OCI-LY3 (cell line): ENCODE data around the gene PRSS50.
"Not testable (repeated sequence)": the region's sequence is repeated elsewhere in the genome, so short reads cannot be mapped to it uniquely, and the experiment has no call there.

Source experiments
- H2AFZ ChIP-seq: fragments of 200-600, 300-600 bp; shearing (Covaris generic); 2 replicates; pipeline ENCODE4 v1.6.0; 2014; ENCODE audit warnings: antibody characterized with exemption, low read depth, low read length
- H3K27ac ChIP-seq: fragments of 200-600, 300-600 bp; sonication (generic); 2 replicates; pipeline ENCODE4 v1.5.1; 2014; ENCODE audit warnings: mild to moderate bottlenecking, low read length, moderate library complexity, mixed read lengths
- H3K27me3 ChIP-seq: fragments of 200-600, 300-600 bp; sonication (generic); 2 replicates; pipeline ENCODE4 v1.6.1; 2014; ENCODE audit warnings: low read depth, low read length, mixed read lengths
- H3K36me3 ChIP-seq: fragments of 200-600, 300-600 bp; sonication (generic); replicated peaks from 2 replicates; pipeline ENCODE3; 2014; ENCODE audit warnings: low read depth, low read length, mixed read lengths
- H3K4me1 ChIP-seq: fragments of 300-600, 200-600 bp; sonication (generic); 2 replicates; pipeline ENCODE4 v1.6.1; 2014; ENCODE audit warnings: low read length, mixed read lengths
- H3K4me2 ChIP-seq: fragments of 200-600, 300-600 bp; sonication (generic); 2 replicates; pipeline ENCODE4 v1.6.1; 2014; ENCODE audit warnings: low read length, mixed read lengths
- H3K4me3 ChIP-seq: fragments of 300-600, 200-600 bp; sonication (generic); 2 replicates; pipeline ENCODE4 v1.5.1; 2014; ENCODE audit warnings: antibody characterized with exemption, mild to moderate bottlenecking, low read length, moderate library complexity
- H3K79me2 ChIP-seq: fragments of 300-600, 200-600 bp; shearing (Covaris generic); 2 replicates; pipeline ENCODE4 v1.6.1; 2014; ENCODE audit warnings: mild to moderate bottlenecking, low read length, mixed read lengths
- H3K9ac ChIP-seq: fragments of 300-600, 200-600 bp; shearing (Covaris generic); 2 replicates; pipeline ENCODE4 v1.6.0; 2014; ENCODE audit warnings: mild to moderate bottlenecking, low read length, moderate library complexity
- H3K9me3 ChIP-seq: fragments of 200-600, 300-600 bp; shearing (Covaris generic); 2 replicates; pipeline ENCODE4 v1.6.1; 2014; ENCODE audit warnings: low read length, mixed read lengths; ENCODE audit not compliant: insufficient read depth
- H4K20me1 ChIP-seq: fragments of 200-600, 300-600 bp; sonication (generic); 2 replicates; pipeline ENCODE4 v1.6.1; 2016; ENCODE audit warnings: low read length, mixed read lengths; ENCODE audit not compliant: insufficient read depth
- CTCF ChIP-seq: fragments of 200-600, 300-600 bp; sonication (generic); IDR thresholded peaks from 2 replicates; pipeline ENCODE4 v1.5.1; 2014; ENCODE audit warnings: antibody characterized with exemption, low read length, low read depth
- EZH2phosphoT487 ChIP-seq: fragments of 200-600 bp; shearing (Covaris generic); IDR thresholded peaks from 2 replicates; pipeline ENCODE4 v1.6.1; 2018; ENCODE audit warnings: antibody characterized with exemption, mixed run types, low read depth

PRSS50 gene

GRCh38 chr3:46749129-46749528 is 31.5 kb upstream of the PRSS50 start:
- no peaks in the 10 kb centered on the region for H3K36me3 ChIP-seq
- no peaks in the 10 kb centered on the region for H4K20me1 ChIP-seq
- H3K9me3 ChIP-seq = no peaks in the 10 kb centered on the region
- no peak overlapping the region for H3K27ac ChIP-seq
- no peaks in the 10 kb centered on the region for H3K27me3 ChIP-seq
- TF ChIP-seq EZH2phosphoT487 = no peak
- TF ChIP-seq CTCF = no peak
- H3K9ac ChIP-seq = no peak overlapping the region
- no peaks in the 10 kb centered on the region for H3K79me2 ChIP-seq
- H2AFZ ChIP-seq = no peak overlapping the region
- H3K4me1 ChIP-seq = no peaks in the 10 kb centered on the region
- H3K4me3 ChIP-seq = no peak overlapping the region
- H3K4me2 ChIP-seq = no peak overlapping the region

- Histone ChIP-seq H3K27ac (no peak overlapping the region), H3K9ac (no peak overlapping the region), H3K36me3 (no peaks in the 10 kb centered on the region), H3K4me1 (no peaks in the 10 kb centered on the region), H3K4me3 (no peak overlapping the region), H4K20me1 (no peaks in the 10 kb centered on the region), H3K9me3 (no peaks in the 10 kb centered on the region), H3K27me3 (no peaks in the 10 kb centered on the region), H3K79me2 (no peaks in the 10 kb centered on the region), H3K4me2 (no peak overlapping the region), H2AFZ (no peak overlapping the region)
- TF ChIP-seq CTCF = no peak
- no peak for TF ChIP-seq EZH2phosphoT487
These were observed 30.5 kb upstream of the PRSS50 start for GRCh38 chr3:46748170-46748569.

DNA sequence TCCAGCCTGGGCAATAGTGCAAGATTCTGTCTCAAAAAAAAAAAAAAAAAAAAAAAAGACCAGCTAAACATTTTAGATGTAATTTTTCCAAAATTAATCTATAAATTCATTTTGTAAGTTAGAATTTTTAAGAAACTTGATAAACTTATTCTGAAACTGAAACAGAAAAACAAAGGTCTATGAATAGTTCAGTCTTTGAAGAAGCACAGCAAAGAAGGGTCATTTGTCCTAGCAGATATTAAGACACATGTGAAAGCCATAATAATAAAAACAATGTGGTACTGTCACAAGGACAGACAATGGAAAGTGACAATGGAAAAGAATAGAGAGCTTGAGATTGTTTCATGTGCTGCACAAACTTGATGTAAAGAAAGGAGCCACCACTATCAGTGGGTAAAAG is 29.0 kb upstream of the PRSS50 start:
- no peak overlapping the region for H3K27ac ChIP-seq
- TF ChIP-seq CTCF (no peak), EZH2phosphoT487 (no peak)
- no peak overlapping the region for H3K4me2 ChIP-seq
- no peaks in the 10 kb centered on the region for H4K20me1 ChIP-seq
- H3K9ac ChIP-seq = no peak overlapping the region
- no peak overlapping the region for H2AFZ ChIP-seq
- no peaks in the 10 kb centered on the region for H3K9me3 ChIP-seq
- H3K36me3 ChIP-seq = no peaks in the 10 kb centered on the region
- no peak overlapping the region for H3K4me3 ChIP-seq
- H3K4me1 ChIP-seq = no peaks in the 10 kb centered on the region
- H3K79me2 ChIP-seq = no peaks in the 10 kb centered on the region
- no peaks in the 10 kb centered on the region for H3K27me3 ChIP-seq

DNA sequence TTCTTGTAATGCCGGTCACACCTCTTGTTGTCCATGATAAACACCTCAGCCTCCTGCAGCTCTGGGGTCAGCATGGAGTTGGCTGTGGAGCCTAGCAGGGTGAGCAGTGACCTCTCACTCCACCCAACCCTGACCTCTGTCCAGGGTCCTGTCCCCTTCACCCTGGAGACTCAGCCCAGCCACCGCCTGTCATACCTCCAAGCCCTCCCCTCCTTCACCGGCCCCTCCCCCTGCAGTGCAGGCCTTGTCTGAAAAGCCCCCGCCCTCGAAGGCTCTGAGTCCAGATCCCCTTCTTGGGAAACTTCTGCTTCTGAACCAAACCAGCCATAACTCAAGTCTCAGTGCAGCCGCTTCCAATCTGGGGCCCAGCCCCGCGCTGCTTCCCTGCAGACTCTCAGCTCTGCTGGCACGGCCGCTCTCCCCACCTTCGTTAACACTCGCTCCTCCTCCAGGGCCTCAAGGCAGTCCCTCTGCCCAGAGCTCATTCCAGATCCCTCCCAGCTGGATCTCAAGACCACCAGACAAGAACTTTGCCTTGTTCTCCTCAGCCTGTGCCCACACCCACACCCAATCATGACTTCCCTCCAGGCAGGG is 25.4 kb upstream of the PRSS50 start:
- H3K4me1 ChIP-seq = no peaks in the 10 kb centered on the region
- no peak overlapping the region for H2AFZ ChIP-seq
- H3K27ac ChIP-seq = no peak overlapping the region
- H3K79me2 ChIP-seq = no peaks in the 10 kb centered on the region
- TF ChIP-seq EZH2phosphoT487 (no peak), CTCF (no peak)
- no peaks in the 10 kb centered on the region for H3K9me3 ChIP-seq
- no peaks in the 10 kb centered on the region for H4K20me1 ChIP-seq
- H3K36me3 ChIP-seq = no peaks in the 10 kb centered on the region
- no peak overlapping the region for H3K9ac ChIP-seq
- no peak overlapping the region for H3K4me2 ChIP-seq
- no peak overlapping the region for H3K4me3 ChIP-seq
- H3K27me3 ChIP-seq = peaks cover 7% of the 10 kb centered on the region; the same call in 1 of the 2 replicates

GRCh38 chr3:46739565-46739964 is 21.9 kb upstream of the PRSS50 start:
- H2AFZ ChIP-seq, H3K4me3 ChIP-seq, H3K27ac ChIP-seq, H4K20me1 ChIP-seq, H3K4me1 ChIP-seq, H3K36me3 ChIP-seq, H3K79me2 ChIP-seq, H3K9me3 ChIP-seq, H3K9ac ChIP-seq, H3K4me2 ChIP-seq: not testable (repeated sequence)
- H3K27me3 ChIP-seq = peaks cover 16% of the 10 kb centered on the region; the same call in 1 of the 2 replicates
